A549 (cell line): Measurements from ENCODE around the gene TMX4. TPM values are rescaled to one million over a fixed set of nuclear protein-coding genes. Genes with fewer than 3 reads are reported as not detected.

ENCODE experiments used
- ATAC-seq, 2 experiments: fragments of 200-7000 bp in 1 of 2; fragments of >200 bp in 1 of 2; cut with Nextera tagmentation in 1 of 2; cut with Tn5 transposase in 1 of 2; 3 replicates each; pipeline versions ENCODE4 v1.8.0 to v1.9.1; 2018 to 2020; ENCODE audit warnings: mild to moderate bottlenecking in 1 of 2, moderate library complexity in 1 of 2
- CTCF ChIA-PET: fragments of 300-600 bp; sonication (Branson Sonifier 250); formaldehyde crosslinking; extraction: SDS; loops from one replicate; lab custom pipeline; 2021; ENCODE audit warnings: antibody characterized with exemption, inconsistent platforms; lab: Yijun Ruan, JAX
- POLR2A ChIA-PET: fragments of 350-600 bp; formaldehyde crosslinking; extraction: SDS; loops from one replicate; lab custom pipeline; 2021; ENCODE audit warnings: antibody characterized with exemption, inconsistent platforms; lab: Yijun Ruan, JAX
- DNase-seq, 2 experiments: peaks; one replicate each; pipeline versions ENCODE4 v3.0.0 to v3.0.0-alpha.2; 2011 to 2016; ENCODE audit warnings: low read depth in 1 of 2, low spot score in 1 of 2
- FAIRE-seq: peaks from 2 replicates; lab custom pipeline; 2011; peaks lifted over from hg19 to GRCh38; lab: Jason Lieb, UNC
- H3K27ac ChIP-seq, 2 experiments: fragments of >200 bp; sonication (Bioruptor Twin); formaldehyde crosslinking; 3 replicates each; pipeline ENCODE4 v1.5.1; 2016 to 2017
- H3K4me1 ChIP-seq: fragments of >200 bp; sonication (Bioruptor Twin); formaldehyde crosslinking; 3 replicates; pipeline ENCODE4 v1.6.1; 2016
- H3K4me2 ChIP-seq: fragments of >200 bp; sonication (Bioruptor Twin); formaldehyde crosslinking; 3 replicates; pipeline ENCODE4 v1.6.1; 2016
- H3K4me3 ChIP-seq: fragments of >200 bp; sonication (Bioruptor Twin); formaldehyde crosslinking; 3 replicates; pipeline ENCODE4 v1.5.1; 2016
- H3K9me3 ChIP-seq: fragments of >200 bp; sonication (Bioruptor Twin); formaldehyde crosslinking; 3 replicates; pipeline ENCODE4 v1.6.1; 2016
- BCL3 ChIP-seq: fragments of >200 bp; sonication (Bioruptor Twin); formaldehyde crosslinking; IDR thresholded peaks from 3 replicates; pipeline ENCODE4 v1.6.1; 2016
- BHLHE40 ChIP-seq: IDR thresholded peaks from 2 replicates; pipeline ENCODE4 v1.6.1; 2012; ENCODE audit warnings: low read depth, low read length, inconsistent platforms
- CBX2 ChIP-seq: fragments of 200-600 bp; sonication (generic); IDR thresholded peaks from 2 replicates; pipeline ENCODE4 v1.6.1; 2016; ENCODE audit warnings: low read depth, mild to moderate bottlenecking, borderline replicate concordance
- CHD2 ChIP-seq: fragments of 150-350 bp; IDR thresholded peaks from 2 replicates; pipeline ENCODE4 v1.6.1; 2014; ENCODE audit warnings: low read length; ENCODE audit not compliant: partially characterized antibody
- CHD4 ChIP-seq: fragments of 200-600 bp; sonication (generic); IDR thresholded peaks from 2 replicates; pipeline ENCODE4 v1.6.1; 2016; ENCODE audit warnings: antibody characterized with exemption, mild to moderate bottlenecking, borderline replicate concordance
- FOSB ChIP-seq: fragments of 250-450 bp; sonication (Bioruptor Pico); IDR thresholded peaks from 2 replicates; pipeline ENCODE4 v1.5.0; 2020; ENCODE audit warnings: mild to moderate bottlenecking, moderate library complexity
- FOSL2 ChIP-seq, 2 experiments: fragments of 450-650 bp in 1 of 2; fragments of >200 bp in 1 of 2; sonication (Bioruptor Twin) in 1 of 2; formaldehyde crosslinking; IDR thresholded peaks; 2 replicates each; pipeline versions ENCODE4 v1.5.0 to v1.6.1; 2016 to 2020; ENCODE audit warnings: mild to moderate bottlenecking in 1 of 2, moderate library complexity in 1 of 2
- HEYL ChIP-seq: fragments of 250-450 bp; sonication (Bioruptor Pico); IDR thresholded peaks from 2 replicates; pipeline ENCODE4 v1.8.0; 2021; ENCODE audit warnings: mild to moderate bottlenecking, moderate library complexity
- HMGXB4 ChIP-seq: fragments of 250-450 bp; sonication (Bioruptor Pico); IDR thresholded peaks from 2 replicates; pipeline ENCODE4 v1.5.0; 2021; ENCODE audit warnings: mild to moderate bottlenecking, moderate library complexity, borderline replicate concordance
- JUN ChIP-seq, 2 experiments: fragments of >200 bp; sonication (Bioruptor Twin); formaldehyde crosslinking; IDR thresholded peaks; 2 replicates in 1 of 2; 3 replicates in 1 of 2; pipeline ENCODE4 v1.6.1; 2016 to 2017
- KDM1A ChIP-seq: fragments of 200-600 bp; sonication (generic); IDR thresholded peaks from 2 replicates; pipeline ENCODE4 v1.6.1; 2016; ENCODE audit warnings: low read depth, mild to moderate bottlenecking
- NFE2L2 ChIP-seq: fragments of 150-350 bp; conservative IDR thresholded peaks from 2 replicates; pipeline ENCODE4 v1.6.1; 2014; ENCODE audit warnings: low read length
- POLR2A ChIP-seq: IDR thresholded peaks from 2 replicates; pipeline ENCODE4 v1.6.1; 2012; ENCODE audit warnings: mild to moderate bottlenecking, low read length
- RARB ChIP-seq: fragments of 250-450 bp; sonication (Bioruptor Pico); IDR thresholded peaks from 2 replicates; pipeline ENCODE4 v1.8.0; 2021; ENCODE audit warnings: mild to moderate bottlenecking, moderate library complexity
- ZFP36 ChIP-seq: fragments of 450-650 bp; IDR thresholded peaks from 2 replicates; pipeline ENCODE4 v1.6.1; 2014; ENCODE audit warnings: borderline replicate concordance; ENCODE audit not compliant: partially characterized antibody
- ZSCAN20 ChIP-seq: fragments of 250-450 bp; sonication (Bioruptor Pico); IDR thresholded peaks from 2 replicates; pipeline ENCODE4 v1.8.0; 2022; ENCODE audit warnings: mild to moderate bottlenecking, moderate library complexity
- WGBS: methylation state at CpG from one replicate; pipeline ENCODE4 v1.1.6; 2017; ENCODE audit errors: missing lambda C conversion rate; 5-methylcytosine and 5-hydroxymethylcytosine counted together
- polyA plus RNA-seq, 4 experiments: library from polyadenylated mRNA; depleted of rRNA in 3 of 4; stranded (reverse); fragments of >200 nt; fragmentation: RNase III in 1 of 4; extraction: RNeasy Plus Mini Kit Qiagen cat#74134 plus additional on column Dnase treatment in 1 of 4; gene quantifications; 2 replicates in 3 of 4; 3 replicates in 1 of 4; pipeline ENCODE4 v1.2.3, GENCODE V29; 2011 to 2017
- TF ChIP-seq, protein P1 (sequence below): IDR thresholded peaks from 2 replicates; pipeline ENCODE4 v1.6.1; 2012; ENCODE audit warnings: low read depth, borderline replicate concordance
- TF ChIP-seq, protein P2 (sequence below): fragments of 200-600 bp; sonication (generic); IDR thresholded peaks from 2 replicates; pipeline ENCODE4 v1.6.1; 2016; ENCODE audit warnings: antibody characterized with exemption, mild to moderate bottlenecking, moderate library complexity
- TF ChIP-seq, protein P3 (sequence below): IDR thresholded peaks from 2 replicates; pipeline ENCODE4 v1.6.1; 2012

TMX4 gene
- polyA plus RNA-seq, 2 of the 4 experiments (the other 2 are of a cell fraction), result 12.4 to 21.1 TPM

GRCh38 chr20:8002056-8002455 lies 17.5 kb downstream of the TMX4 start:
- H3K4me1 ChIP-seq, result no peaks in the 10 kb centered on the region
- H3K4me2 ChIP-seq, result no peak overlapping the region
- ChIA-PET POLR2A (interaction anchor here (1.5 kb wide), 1 partner anchor 18 kb away, joined by 5 read pairs; the partner anchor contains the start of gene TMX4), CTCF (interaction anchor here (0.7 kb wide), 1 partner anchor 19 kb away, joined by 3 read pairs; no protein-coding TSS in a partner anchor)
- no peak for ATAC-seq
- DNase-seq, result no peak
- TF ChIP-seq FOSL2 (IDR thresholded peaks at IDR 0.05) (no peak), FOSL2 (CRISPR knock-in tag; IDR thresholded peaks at IDR 0.05) (no peak), CHD2 (no peak), BCL3 (no peak), POLR2A (no peak), HEYL (CRISPR knock-in tag) (no peak), CBX2 (no peak), KDM1A (no peak), CHD4 (no peak), NFE2L2 (no peak), ZSCAN20 (CRISPR knock-in tag) (no peak), ZFP36 (no peak), RARB (no peak), BHLHE40 (no peak)
- TF ChIP-seq, protein P1, sequence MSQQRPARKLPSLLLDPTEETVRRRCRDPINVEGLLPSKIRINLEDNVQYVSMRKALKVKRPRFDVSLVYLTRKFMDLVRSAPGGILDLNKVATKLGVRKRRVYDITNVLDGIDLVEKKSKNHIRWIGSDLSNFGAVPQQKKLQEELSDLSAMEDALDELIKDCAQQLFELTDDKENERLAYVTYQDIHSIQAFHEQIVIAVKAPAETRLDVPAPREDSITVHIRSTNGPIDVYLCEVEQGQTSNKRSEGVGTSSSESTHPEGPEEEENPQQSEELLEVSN, result no peak
- TF ChIP-seq, protein P2, sequence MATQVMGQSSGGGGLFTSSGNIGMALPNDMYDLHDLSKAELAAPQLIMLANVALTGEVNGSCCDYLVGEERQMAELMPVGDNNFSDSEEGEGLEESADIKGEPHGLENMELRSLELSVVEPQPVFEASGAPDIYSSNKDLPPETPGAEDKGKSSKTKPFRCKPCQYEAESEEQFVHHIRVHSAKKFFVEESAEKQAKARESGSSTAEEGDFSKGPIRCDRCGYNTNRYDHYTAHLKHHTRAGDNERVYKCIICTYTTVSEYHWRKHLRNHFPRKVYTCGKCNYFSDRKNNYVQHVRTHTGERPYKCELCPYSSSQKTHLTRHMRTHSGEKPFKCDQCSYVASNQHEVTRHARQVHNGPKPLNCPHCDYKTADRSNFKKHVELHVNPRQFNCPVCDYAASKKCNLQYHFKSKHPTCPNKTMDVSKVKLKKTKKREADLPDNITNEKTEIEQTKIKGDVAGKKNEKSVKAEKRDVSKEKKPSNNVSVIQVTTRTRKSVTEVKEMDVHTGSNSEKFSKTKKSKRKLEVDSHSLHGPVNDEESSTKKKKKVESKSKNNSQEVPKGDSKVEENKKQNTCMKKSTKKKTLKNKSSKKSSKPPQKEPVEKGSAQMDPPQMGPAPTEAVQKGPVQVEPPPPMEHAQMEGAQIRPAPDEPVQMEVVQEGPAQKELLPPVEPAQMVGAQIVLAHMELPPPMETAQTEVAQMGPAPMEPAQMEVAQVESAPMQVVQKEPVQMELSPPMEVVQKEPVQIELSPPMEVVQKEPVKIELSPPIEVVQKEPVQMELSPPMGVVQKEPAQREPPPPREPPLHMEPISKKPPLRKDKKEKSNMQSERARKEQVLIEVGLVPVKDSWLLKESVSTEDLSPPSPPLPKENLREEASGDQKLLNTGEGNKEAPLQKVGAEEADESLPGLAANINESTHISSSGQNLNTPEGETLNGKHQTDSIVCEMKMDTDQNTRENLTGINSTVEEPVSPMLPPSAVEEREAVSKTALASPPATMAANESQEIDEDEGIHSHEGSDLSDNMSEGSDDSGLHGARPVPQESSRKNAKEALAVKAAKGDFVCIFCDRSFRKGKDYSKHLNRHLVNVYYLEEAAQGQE, result no peak
- TF ChIP-seq, protein P3, sequence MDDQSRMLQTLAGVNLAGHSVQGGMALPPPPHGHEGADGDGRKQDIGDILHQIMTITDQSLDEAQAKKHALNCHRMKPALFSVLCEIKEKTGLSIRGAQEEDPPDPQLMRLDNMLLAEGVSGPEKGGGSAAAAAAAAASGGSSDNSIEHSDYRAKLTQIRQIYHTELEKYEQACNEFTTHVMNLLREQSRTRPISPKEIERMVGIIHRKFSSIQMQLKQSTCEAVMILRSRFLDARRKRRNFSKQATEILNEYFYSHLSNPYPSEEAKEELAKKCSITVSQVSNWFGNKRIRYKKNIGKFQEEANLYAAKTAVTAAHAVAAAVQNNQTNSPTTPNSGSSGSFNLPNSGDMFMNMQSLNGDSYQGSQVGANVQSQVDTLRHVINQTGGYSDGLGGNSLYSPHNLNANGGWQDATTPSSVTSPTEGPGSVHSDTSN, result no peak
- 89% methylated on average over 1 of the region's 1 CpG for WGBS
- H3K4me3 ChIP-seq, result no peak overlapping the region
- no peak overlapping the region for H3K27ac ChIP-seq
- FAIRE-seq, result peak; percentile 80
- no peaks in the 10 kb centered on the region for H3K9me3 ChIP-seq

DNA sequence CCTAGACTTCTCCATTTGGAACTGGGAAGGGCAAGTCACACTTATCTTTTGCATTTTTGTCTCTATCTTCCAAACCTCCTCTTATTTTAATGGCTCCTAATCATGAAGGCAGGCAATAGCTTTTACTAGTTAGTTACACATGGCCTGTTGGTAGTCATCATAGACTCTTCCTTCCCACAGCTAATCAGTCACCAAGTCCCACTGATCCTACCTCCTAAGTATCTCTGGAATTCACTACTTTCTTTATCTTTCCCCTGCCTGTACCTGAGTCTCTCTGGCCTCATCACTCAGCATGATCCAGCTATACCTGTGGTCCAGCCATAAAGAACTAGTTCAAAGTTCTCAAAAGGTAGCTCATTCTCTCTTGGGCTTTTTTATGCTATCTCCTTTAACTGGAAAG lies 18.8 kb downstream of the TMX4 start:
- no peak for FAIRE-seq
- no peaks in the 10 kb centered on the region for H3K4me1 ChIP-seq
- H3K4me2 ChIP-seq, result no peak overlapping the region
- POLR2A ChIA-PET, result interaction anchor here (1.5 kb wide), 1 partner anchor 19 kb away, joined by 5 read pairs; the partner anchor contains the start of gene TMX4
- ATAC-seq, result no peak
- CTCF ChIA-PET, result interaction anchor here (0.7 to 1.1 kb wide), 2 partner anchors 11 to 43 kb away, joined by 3 read pairs; no protein-coding TSS in a partner anchor
- H3K4me3 ChIP-seq, result no peak overlapping the region
- no peaks in the 10 kb centered on the region for H3K9me3 ChIP-seq
- no peak for DNase-seq
- no peak overlapping the region for H3K27ac ChIP-seq
- no peak for TF ChIP-seq JUN (IDR thresholded peaks at IDR 0.05)
- TF ChIP-seq POLR2A, result no peak
- no peak for TF ChIP-seq FOSB (CRISPR knock-in tag)
- no peak for TF ChIP-seq HMGXB4
